HG03575 (cell line): ENCODE results near the gene CHCHD6.
"Not testable (repeated sequence)": the region's sequence is repeated elsewhere in the genome, so short reads cannot be mapped to it uniquely, and the experiment has no call there.

ENCODE experiments used
- ATAC-seq: cut with Tn5 transposase; IDR thresholded peaks from one replicate; pipeline ENCODE4 v1.9.1; 2021; ENCODE audit not compliant: unreplicated experiment, insufficient number of reproducible peaks, low FRiP score; ENCODE audit errors: extremely low read depth

Gene CHCHD6

GRCh38 chr3:126792998-126793397, 89.0 kb downstream of the CHCHD6 start:
- ATAC-seq: no peak

GRCh38 chr3:126797563-126797962, 93.5 kb downstream of the CHCHD6 start:
- no peak for ATAC-seq

- no peak for ATAC-seq
Measured at GRCh38 chr3:126798521-126798920, 94.5 kb downstream of the CHCHD6 start.

GRCh38 chr3:126799099-126799498, 95.1 kb downstream of the CHCHD6 start:
- no peak for ATAC-seq

GRCh38 chr3:126801312-126801711, 97.3 kb downstream of the CHCHD6 start:
- not testable (repeated sequence) for ATAC-seq

GRCh38 chr3:126807795-126808194, 103.8 kb downstream of the CHCHD6 start:
- ATAC-seq: no peak

GRCh38 chr3:126811530-126811929, 107.5 kb downstream of the CHCHD6 start:
- ATAC-seq: no peak

- no peak for ATAC-seq
Measured at GRCh38 chr3:126816298-126816697, 112.3 kb downstream of the CHCHD6 start.

- ATAC-seq: no peak
Measured at GRCh38 chr3:126816986-126817777, 113.1 kb downstream of the CHCHD6 start.

GRCh38 chr3:126817781-126818180, 113.7 kb downstream of the CHCHD6 start:
- ATAC-seq: no peak

GRCh38 chr3:126818400-126819095, 114.5 kb downstream of the CHCHD6 start:
- no peak for ATAC-seq

GRCh38 chr3:126826693-126827092, 122.7 kb downstream of the CHCHD6 start:
- no peak for ATAC-seq

GRCh38 chr3:126827121-126827520, 123.1 kb downstream of the CHCHD6 start:
- ATAC-seq: no peak

- ATAC-seq: no peak
Measured at GRCh38 chr3:126828306-126828705, 124.3 kb downstream of the CHCHD6 start.

GRCh38 chr3:126832933-126833332, 128.9 kb downstream of the CHCHD6 start:
- ATAC-seq: no peak

- no peak for ATAC-seq
Measured at GRCh38 chr3:126834596-126835471, 130.8 kb downstream of the CHCHD6 start.

- no peak for ATAC-seq
Measured at GRCh38 chr3:126835472-126836219, 131.6 kb downstream of the CHCHD6 start.

GRCh38 chr3:126836220-126836860, 132.3 kb downstream of the CHCHD6 start:
- no peak for ATAC-seq
